GM12878 (cell line): ENCODE results near the gene COX6B2. TPM values are rescaled to one million over a fixed set of nuclear protein-coding genes. Genes with fewer than 3 reads are reported as not detected.

Source experiments
- ATAC-seq: fragments of 200-7000 bp; cut with Tn5 transposase; 3 replicates; pipeline ENCODE4 v1.9.1; 2020; ENCODE audit warnings: mild to moderate bottlenecking, moderate library complexity
- BruUV-seq: library from RNA; stranded (reverse); fragments of 400-500 nt; replicated peaks from 2 replicates; lab custom pipeline; 2021; lab: Mats Ljungman, UMichigan
- CTCF ChIA-PET: fragments of 300-600 bp; sonication (Branson Sonifier 250); formaldehyde crosslinking; extraction: SDS; loops from one replicate; lab custom pipeline; 2021; ENCODE audit warnings: inconsistent platforms; lab: Yijun Ruan, JAX
- POLR2A ChIA-PET: fragments of 350-600 bp; formaldehyde crosslinking; extraction: SDS; loops from one replicate; lab custom pipeline; 2021; ENCODE audit warnings: inconsistent platforms; lab: Charles Lee
- RAD21 ChIA-PET: fragments of 300-600 bp; sonication (Branson Sonifier 250); formaldehyde crosslinking; loops from one replicate; lab custom pipeline; 2023; ENCODE audit warnings: antibody characterized with exemption; ENCODE audit not compliant: unreplicated experiment; lab: Charles Lee
- SMC1A ChIA-PET: fragments of 300-600 bp; sonication (Branson Sonifier 250); formaldehyde crosslinking; loops from one replicate; lab custom pipeline; 2023; ENCODE audit not compliant: unreplicated experiment, uncharacterized antibody; lab: Charles Lee
- DNase-seq: peaks from one replicate; pipeline ENCODE4 v3.0.0-alpha.2; 2011; ENCODE audit warnings: low read depth, low spot score
- FAIRE-seq: peaks from 3 replicates; lab custom pipeline; 2011; peaks lifted over from hg19 to GRCh38; lab: Jason Lieb, UNC
- H2AFZ ChIP-seq: 2 replicates; pipeline ENCODE4 v1.6.0; 2011; ENCODE audit warnings: low read depth, low read length, control low read depth; ENCODE audit not compliant: control insufficient read depth
- H3K27ac ChIP-seq: 2 replicates; pipeline ENCODE4 v1.5.1; 2011; ENCODE audit warnings: control low read depth; ENCODE audit not compliant: control insufficient read depth, insufficient read depth
- H3K27me3 ChIP-seq, 2 experiments: replicated peaks in 1 of 2; 2 replicates each; pipeline versions ENCODE4 v1.6.0 to v1.6.1; 2011; ENCODE audit warnings: low read length in 1 of 2; ENCODE audit not compliant: control insufficient read depth in 2 of 2, insufficient read depth in 2 of 2
- H3K36me3 ChIP-seq, 2 experiments: 2 replicates each; pipeline ENCODE4 v1.5.1; 2011; ENCODE audit warnings: low read length in 1 of 2; ENCODE audit not compliant: control insufficient read depth in 2 of 2, insufficient read depth in 2 of 2
- H3K4me1 ChIP-seq: 2 replicates; pipeline ENCODE4 v1.6.1; 2011; ENCODE audit warnings: mild to moderate bottlenecking, low read length, moderate library complexity, mixed read lengths; ENCODE audit not compliant: control insufficient read depth, insufficient read depth
- H3K4me2 ChIP-seq: 2 replicates; pipeline ENCODE4 v1.6.0; 2011; ENCODE audit warnings: control low read depth; ENCODE audit not compliant: control insufficient read depth, insufficient read depth
- H3K4me3 ChIP-seq: fragments of 200-600 bp; sonication (generic); 2 replicates; pipeline ENCODE4 v1.5.1; 2016
- H3K79me2 ChIP-seq: 2 replicates; pipeline ENCODE4 v1.6.0; 2011; ENCODE audit warnings: low read length; ENCODE audit not compliant: control insufficient read depth, insufficient read depth
- H3K9ac ChIP-seq: 2 replicates; pipeline ENCODE4 v1.8.0; 2011; ENCODE audit warnings: low read length, control low read depth, mixed read lengths; ENCODE audit not compliant: control insufficient read depth, insufficient read depth
- H3K9me3 ChIP-seq: replicated peaks from 3 replicates; pipeline ENCODE4 v1.5.1; 2011; ENCODE audit warnings: mild to moderate bottlenecking, low read length; ENCODE audit not compliant: control insufficient read depth, insufficient read depth
- H4K20me1 ChIP-seq: 2 replicates; pipeline ENCODE4 v1.6.0; 2011; ENCODE audit not compliant: control insufficient read depth, insufficient read depth
- CREM ChIP-seq: IDR thresholded peaks from 2 replicates; pipeline ENCODE4 v1.6.1; 2014; ENCODE audit warnings: antibody characterized with exemption, low read depth
- FOXM1 ChIP-seq: IDR thresholded peaks from 2 replicates; pipeline ENCODE4 v1.6.1; 2012; ENCODE audit warnings: low read depth, mild to moderate bottlenecking, inconsistent platforms, low read length, moderate library complexity
- IRF4 ChIP-seq: IDR thresholded peaks from 2 replicates; pipeline ENCODE4 v1.6.1; 2011; ENCODE audit warnings: low read depth, low read length
- MEF2A ChIP-seq: IDR thresholded peaks from 2 replicates; pipeline ENCODE4 v1.6.1; 2011; ENCODE audit warnings: low read depth, mild to moderate bottlenecking, low read length, moderate library complexity; ENCODE audit not compliant: insufficient read depth
- SIX5 ChIP-seq: IDR thresholded peaks from 2 replicates; pipeline ENCODE4 v1.6.1; 2011; ENCODE audit warnings: mild to moderate bottlenecking, low read depth, low read length, moderate library complexity; ENCODE audit not compliant: severe bottlenecking
- TBL1XR1 ChIP-seq: IDR thresholded peaks from 2 replicates; pipeline ENCODE4 v1.6.1; 2012; ENCODE audit warnings: low read depth, low read length, improper control_type of control experiment
- ZBED1 ChIP-seq: IDR thresholded peaks from 2 replicates; pipeline ENCODE4 v1.6.1; 2016; ENCODE audit warnings: borderline replicate concordance
- WGBS: methylation state at CpG from one replicate; pipeline ENCODE4 v1.1.6; 2016; ENCODE audit warnings: low lambda C conversion rate; ENCODE audit not compliant: insufficient replicate concordance, insufficient coverage; ENCODE audit errors: missing lambda C conversion rate; 5-methylcytosine and 5-hydroxymethylcytosine counted together
- in situ Hi-C: fragments of 300-500 bp; cut with MboI; formaldehyde crosslinking; loops from 9 replicates; pipeline ENCODE4 v1.14.3; 2018; ENCODE audit warnings: mixed read lengths
- intact Hi-C: fragments of 100-400 bp; cut with micrococcal nuclease; formaldehyde crosslinking; loops from one replicate; pipeline ENCODE4 v1.14.2; 2022; ENCODE audit not compliant: unreplicated experiment
- polyA plus RNA-seq, 11 experiments: library from polyadenylated mRNA; depleted of rRNA in 4 of 11; unstranded in 6 of 11; stranded (reverse) in 5 of 11; fragments of >200 nt; fragmentation: Nextera tagmentation in 4 of 11; fragmentation: Illumina TruSeq in 1 of 11; extraction: Ambion mirVana in 4 of 11; extraction: Trizol in 1 of 11; gene quantifications; 1 replicate in 1 of 11; 2 replicates in 10 of 11; pipeline versions ENCODE4 v1.2.1 to v1.2.3, GENCODE V29; 2011 to 2016; ENCODE audit warnings: inconsistent platforms in 2 of 11, missing spikeins in 2 of 11, low read depth in 1 of 11
- total RNA-seq, 4 experiments: library from RNA; depleted of rRNA in 3 of 4; stranded (reverse); fragments of >200 nt in 3 of 4; fragmentation: Illumina TruSeq in 1 of 4; extraction: Trizol in 1 of 4; gene quantifications; 2 replicates each; pipeline versions ENCODE4 v1.2.1 to v1.2.3, GENCODE V29; 2013 to 2021

The COX6B2 gene
- total and polyA plus RNA-seq, 10 of the 15 experiments (the other 5 are each of a cell fraction or from before 2014, with no cell fraction given), result 0.05 to 0.08 (median 0.07) TPM; not detected in 6

- TF ChIP-seq TBL1XR1, result no peak
- no peak for TF ChIP-seq CREM
- no peak for TF ChIP-seq ZBED1
- TF ChIP-seq MEF2A, result no peak
- no peak for TF ChIP-seq SIX5
- no peak for TF ChIP-seq IRF4
Measured at GRCh38 chr19:55360902-55361301, 6.4 kb upstream of the COX6B2 start (continued).

GRCh38 chr19:55358943-55359908, 4.7 kb upstream of the COX6B2 start:
- ATAC-seq, result no peak; the same call in 2 of the 3 replicates
- SMC1A ChIA-PET, result no interaction called here
- TF ChIP-seq FOXM1, result no peak
- TF ChIP-seq, all 136 proteins: peak for 0
- H3K4me3 ChIP-seq, result no peak overlapping the region
- H3K4me2 ChIP-seq, result no peak overlapping the region
- intact Hi-C loops (no loop called here), in situ Hi-C loops (no loop called here)
- no peak overlapping the region for H2AFZ ChIP-seq
- H3K27ac ChIP-seq, result no peak overlapping the region
- H3K36me3 ChIP-seq, result no peaks in the 10 kb centered on the region
- no peaks in the 10 kb centered on the region for H4K20me1 ChIP-seq
- no peaks in the 10 kb centered on the region for H3K79me2 ChIP-seq
- H3K9ac ChIP-seq, result no peak overlapping the region
- ChIA-PET CTCF (no interaction called here), POLR2A (interaction anchor here (0.7 kb wide), 1 partner anchor 34 kb away, joined by 4 read pairs; the partner anchor contains the start of gene TMEM150B), RAD21 (interaction anchor here (1.3 kb wide), 1 partner anchor 20 kb away, joined by 3 read pairs; the partner anchor contains the start of gene KMT5C)
- WGBS, result 43% methylated on average over 28 of the region's 32 CpGs
- no peaks in the 10 kb centered on the region for H3K9me3 ChIP-seq
- H3K27me3 ChIP-seq, result peaks cover 0 to 6% of the 10 kb centered on the region in 2 experiments; a peak in 3 of 4 replicates
- no TSS peak for BruUV-seq
- H3K4me1 ChIP-seq, result no peaks in the 10 kb centered on the region
- no peak for DNase-seq
- no peak for FAIRE-seq
